HepG2 (cell line): Measurements from ENCODE around the gene PDGFRB.

ENCODE experiments used
- ARHGAP35 ChIP-seq: sonication (generic); formaldehyde crosslinking; IDR thresholded peaks from 2 replicates; pipeline ENCODE4 v1.9.0; 2022; ENCODE audit warnings: mild to moderate bottlenecking, inconsistent platforms, moderate library complexity, missing genetic modification reagents, borderline replicate concordance
- ARID2 ChIP-seq: sonication (generic); formaldehyde crosslinking; IDR thresholded peaks from 2 replicates; pipeline ENCODE4 v1.8.1; 2022; ENCODE audit warnings: mild to moderate bottlenecking, missing genetic modification reagents, borderline replicate concordance
- EZH2 ChIP-seq: conservative IDR thresholded peaks from 2 replicates; pipeline ENCODE4 v1.6.1; 2012; ENCODE audit warnings: mild to moderate bottlenecking, low read depth, low read length, moderate library complexity
- GABPA ChIP-seq, 2 experiments: IDR thresholded peaks; 2 replicates each; pipeline ENCODE4 v1.6.1; 2011 to 2016; ENCODE audit warnings: low read depth in 2 of 2, low read length in 1 of 2, missing biosample characterization in 1 of 2, missing genetic modification characterization in 1 of 2
- POLR2A ChIP-seq, 2 experiments: IDR thresholded peaks; 2 replicates each; pipeline ENCODE4 v1.6.1; 2011; ENCODE audit warnings: low read depth in 2 of 2, low read length in 2 of 2, mild to moderate bottlenecking in 1 of 2, moderate library complexity in 1 of 2; ENCODE audit not compliant: insufficient read depth in 1 of 2
- RAD21 ChIP-seq: fragments of 450-650 bp; formaldehyde crosslinking; IDR thresholded peaks from 2 replicates; pipeline ENCODE4 v1.5.0; 2020; ENCODE audit warnings: mild to moderate bottlenecking
- RNF2 ChIP-seq: fragments of 450-650 bp; conservative IDR thresholded peaks from 2 replicates; pipeline ENCODE4 v1.6.1; 2016; ENCODE audit warnings: low read depth
- SIN3A ChIP-seq: IDR thresholded peaks from 2 replicates; pipeline ENCODE4 v1.6.1; 2011; ENCODE audit warnings: low read depth, mild to moderate bottlenecking, control low read depth, low read length, borderline replicate concordance
- TCF7L2 ChIP-seq: IDR thresholded peaks from 2 replicates; pipeline ENCODE4 v1.6.1; 2011; ENCODE audit warnings: mild to moderate bottlenecking, low read depth, low read length, moderate library complexity
- TFAP4 ChIP-seq: sonication (generic); IDR thresholded peaks from 2 replicates; pipeline ENCODE4 v1.6.1; 2016; ENCODE audit warnings: low read depth, borderline replicate concordance
- ZSCAN31 ChIP-seq: sonication (generic); formaldehyde crosslinking; IDR thresholded peaks from 2 replicates; pipeline ENCODE4 v1.5.0; 2020; ENCODE audit warnings: low read depth, mild to moderate bottlenecking, missing genetic modification reagents

- TF ChIP-seq RNF2 (no peak), GABPA (IDR thresholded peaks at IDR 0.05; ENCODE audit: low read depth, low read length) (no peak), GABPA (CRISPR knock-in tag; IDR thresholded peaks at IDR 0.05; ENCODE audit: low read depth) (no peak), EZH2 (no peak), POLR2A (IDR thresholded peaks at IDR 0.05; ENCODE audit: insufficient read depth in 1 of 2, low read depth in 2 of 2, low read length in 2 of 2) (no peak), ZSCAN31 (CRISPR knock-in tag) (no peak), TCF7L2 (no peak), SIN3A (no peak), TFAP4 (no peak), RAD21 (no peak), ARID2 (CRISPR knock-in tag) (no peak), ARHGAP35 (CRISPR knock-in tag) (no peak)
These were observed 79.8 kb downstream of the PDGFRB start for GRCh38 chr5:150075806-150076205.
